B cell (primary cell): ENCODE results near the gene CDK11A. TPM values are rescaled to one million over a fixed set of nuclear protein-coding genes. Genes with fewer than 3 reads are reported as not detected.
"Not testable (repeated sequence)": the region's sequence is repeated elsewhere in the genome, so short reads cannot be mapped to it uniquely, and the experiment has no call there.

Source experiments
- ATAC-seq: fragments of 200-7000 bp; cut with Tn5 transposase; one replicate; pipeline ENCODE4 v1.10.0; 2021; ENCODE audit warnings: low read depth, mild to moderate bottlenecking, moderate number of reproducible peaks, moderate library complexity
- CTCF ChIA-PET: fragments of 350-600 bp; sonication (Branson Sonifier 250); formaldehyde crosslinking; loops from one replicate; lab custom pipeline; 2021; ENCODE audit warnings: antibody characterized with exemption, inconsistent platforms; lab: Charles Lee
- POLR2A ChIA-PET: fragments of 350-600 bp; sonication (Branson Sonifier 250); formaldehyde crosslinking; loops from one replicate; lab custom pipeline; 2021; ENCODE audit warnings: antibody characterized with exemption; lab: Charles Lee
- DNase-seq: peaks from one replicate; pipeline ENCODE4 v3.0.0; 2013
- H2AFZ ChIP-seq: 2 replicates; pipeline ENCODE4 v1.6.1; 2012; ENCODE audit warnings: mild to moderate bottlenecking, low read depth, low read length; ENCODE audit not compliant: insufficient read depth, poor library complexity, severe bottlenecking
- H3K27ac ChIP-seq, 2 donors: 1 replicate in 1 of 2; 2 replicates in 1 of 2; pipeline ENCODE4 v1.5.1; 2012 to 2013; ENCODE audit warnings: low read length in 2 of 2, mild to moderate bottlenecking in 2 of 2, moderate library complexity in 1 of 2
- H3K27me3 ChIP-seq, 4 experiments: fragments of 200-600 bp in 1 of 4; sonication (generic) in 1 of 4; replicated peaks in 1 of 4; 1 replicate in 2 of 4; 2 replicates in 2 of 4; pipeline versions ENCODE4 v1.6.1 to v1.7.0; 2013 to 2016; ENCODE audit warnings: low read length in 3 of 4, mild to moderate bottlenecking in 2 of 4, mixed read lengths in 1 of 4, moderate library complexity in 1 of 4; ENCODE audit not compliant: insufficient read depth in 4 of 4, control insufficient read depth in 3 of 4; ENCODE audit errors: control extremely low read depth in 1 of 4
- H3K36me3 ChIP-seq, 2 experiments: replicated peaks in 1 of 2; 1 replicate in 1 of 2; 2 replicates in 1 of 2; pipeline versions ENCODE4 v1.6.1 to v1.7.1; 2013; ENCODE audit warnings: low read length in 1 of 2; ENCODE audit not compliant: insufficient read depth in 2 of 2, control insufficient read depth in 1 of 2; ENCODE audit errors: control extremely low read depth in 1 of 2, extremely low read depth in 1 of 2
- H3K4me1 ChIP-seq, 2 donors: fragments of 200-600 bp in 1 of 2; sonication (generic) in 1 of 2; 1 replicate in 1 of 2; 2 replicates in 1 of 2; pipeline versions ENCODE4 v1.5.1 to v1.6.1; 2013 to 2017; ENCODE audit warnings: low read length in 2 of 2; ENCODE audit not compliant: control insufficient read depth in 2 of 2, insufficient read depth in 2 of 2
- H3K4me2 ChIP-seq: replicated peaks from 2 replicates; pipeline ENCODE3; 2012; ENCODE audit warnings: mild to moderate bottlenecking, low read depth, low read length; ENCODE audit not compliant: poor library complexity, severe bottlenecking
- H3K4me3 ChIP-seq, 5 experiments: fragments of 200-600 bp in 1 of 5; sonication (generic) in 1 of 5; 1 replicate in 3 of 5; 2 replicates in 2 of 5; pipeline versions ENCODE4 v1.5.1 to v1.7.0; 2011 to 2016; ENCODE audit warnings: low read length in 4 of 5, mild to moderate bottlenecking in 4 of 5, low read depth in 2 of 5, control low read depth in 1 of 5, moderate library complexity in 1 of 5; ENCODE audit not compliant: insufficient read depth in 1 of 5; ENCODE audit errors: control extremely low read depth in 1 of 5, extremely low read depth in 1 of 5
- H3K79me2 ChIP-seq: fragments of 200-600 bp; sonication (generic); one replicate; pipeline ENCODE4 v1.6.0; 2016; ENCODE audit warnings: low read length; ENCODE audit not compliant: control insufficient read depth, insufficient read depth
- H3K9ac ChIP-seq: fragments of 200-600 bp; sonication (generic); 2 replicates; pipeline ENCODE4 v1.6.1; 2017; ENCODE audit warnings: mild to moderate bottlenecking, low read length, moderate library complexity
- H3K9me3 ChIP-seq, 3 donors: one replicate each; pipeline versions ENCODE4 v1.6.1 to v1.7.1; 2013; ENCODE audit warnings: low read length in 2 of 3; ENCODE audit not compliant: control insufficient read depth in 2 of 3, insufficient read depth in 1 of 3; ENCODE audit errors: control extremely low read depth in 1 of 3
- H4K20me1 ChIP-seq: 2 replicates; pipeline ENCODE4 v1.6.0; 2012; ENCODE audit warnings: mild to moderate bottlenecking, low read length; ENCODE audit not compliant: insufficient read depth, control insufficient read depth, poor library complexity, severe bottlenecking
- H3K27ac Mint-ChIP-seq: one replicate; pipeline ENCODE4 v1.8.0; 2021; ENCODE audit warnings: mixed read lengths
- H3K27me3 Mint-ChIP-seq: one replicate; pipeline ENCODE4 v1.8.0; 2021; ENCODE audit warnings: mixed read lengths
- H3K4me1 Mint-ChIP-seq: one replicate; pipeline ENCODE4 v1.8.0; 2021; ENCODE audit warnings: mixed read lengths
- H3K4me3 Mint-ChIP-seq: one replicate; pipeline ENCODE4 v1.8.0; 2021; ENCODE audit warnings: mixed read lengths
- H3K9me3 Mint-ChIP-seq: one replicate; pipeline ENCODE4 v1.8.0; 2022; ENCODE audit warnings: mixed read lengths; ENCODE audit not compliant: insufficient read depth
- WGBS: methylation state at CpG from one replicate; pipeline ENCODE4 v1.1.5; 2013; ENCODE audit warnings: missing lambda C conversion rate; ENCODE audit not compliant: insufficient coverage; 5-methylcytosine and 5-hydroxymethylcytosine counted together
- intact Hi-C: fragments of 100-400 bp; cut with micrococcal nuclease; formaldehyde crosslinking; loops from one replicate; pipeline ENCODE4 v1.10.0; 2022
- polyA plus RNA-seq: library from polyadenylated mRNA; depleted of rRNA; stranded (reverse); fragments of >200 nt; gene quantifications from 2 replicates; pipeline ENCODE4 v1.2.3, GENCODE V29; 2012
- total RNA-seq, 2 donors: library from RNA; stranded (reverse); fragments of 120-200 nt in 1 of 2; gene quantifications; 1 replicate in 1 of 2; 2 replicates in 1 of 2; pipeline versions ENCODE4 v1.2.3 to v1.2.4, GENCODE V29; 2013 to 2022

CDK11A gene
- total and polyA plus RNA-seq, 2 donors (not counting 1 experiment from before 2014, with no cell fraction given) = 82.1 to 138 TPM

DNA sequence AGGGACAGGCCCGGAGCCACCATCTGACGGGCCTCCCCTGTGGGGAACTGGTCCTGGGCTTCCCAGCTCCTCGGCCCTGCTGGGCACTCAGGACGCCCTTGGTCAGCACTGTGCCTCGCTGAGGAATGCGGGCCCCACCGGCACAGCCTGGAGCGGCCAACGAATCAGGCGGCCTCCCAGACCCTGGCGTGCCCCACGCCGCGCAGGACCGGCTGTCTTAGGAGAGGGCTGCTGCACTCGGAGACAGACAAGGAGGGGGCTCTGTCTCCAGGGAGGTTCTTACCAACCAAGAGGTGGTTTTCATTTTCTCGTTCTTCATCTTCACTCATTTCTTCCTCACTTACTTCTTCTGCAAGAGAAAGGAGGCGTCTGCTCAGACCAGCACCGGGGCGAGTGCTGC is 16.3 kb downstream of the CDK11A start:
- H3K4me1 Mint-ChIP-seq, H3K4me3 ChIP-seq, POLR2A ChIA-PET, DNase-seq, H3K27me3 ChIP-seq, H3K4me2 ChIP-seq, intact Hi-C loops, H3K27ac ChIP-seq, H3K4me3 Mint-ChIP-seq, H3K27ac Mint-ChIP-seq, H3K9me3 Mint-ChIP-seq, ATAC-seq, H2AFZ ChIP-seq, H3K9ac ChIP-seq, CTCF ChIA-PET, H3K9me3 ChIP-seq, H3K27me3 Mint-ChIP-seq, H3K4me1 ChIP-seq, H3K79me2 ChIP-seq, H4K20me1 ChIP-seq: not testable (repeated sequence)
- H3K36me3 ChIP-seq = peaks cover 0 to 12% of the 10 kb centered on the region in 2 experiments
- no CpG with 5 or more reads among the region's 20 CpGs for WGBS

DNA sequence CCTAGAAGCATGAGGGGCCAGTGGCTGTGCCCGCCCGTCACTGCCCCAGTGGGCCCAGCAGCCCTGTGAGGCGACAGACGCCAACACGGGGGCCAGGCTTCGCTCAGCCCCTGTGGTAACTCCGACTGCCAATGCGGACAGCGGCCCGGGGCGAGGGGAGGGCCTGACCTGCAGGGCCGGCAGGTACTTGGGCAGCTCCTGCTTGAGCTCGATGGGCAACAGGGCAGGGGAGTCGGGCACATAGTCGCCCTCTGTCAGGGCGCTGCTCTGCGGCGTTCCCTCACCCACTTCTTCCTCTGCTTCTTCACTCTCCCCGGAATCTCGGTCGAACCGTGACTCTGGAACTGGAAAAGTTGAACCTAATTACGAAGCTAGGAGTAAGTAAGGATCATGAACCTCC is 16.9 kb downstream of the CDK11A start:
- H3K27me3 ChIP-seq, intact Hi-C loops, H3K4me1 Mint-ChIP-seq, H3K4me3 Mint-ChIP-seq, H3K27ac ChIP-seq, H4K20me1 ChIP-seq, H3K4me3 ChIP-seq, H3K27me3 Mint-ChIP-seq, H3K4me2 ChIP-seq, H3K27ac Mint-ChIP-seq, POLR2A ChIA-PET, H3K9me3 ChIP-seq, ATAC-seq, H3K4me1 ChIP-seq, H3K9me3 Mint-ChIP-seq, CTCF ChIA-PET, DNase-seq, H2AFZ ChIP-seq, H3K9ac ChIP-seq, H3K79me2 ChIP-seq: not testable (repeated sequence)
- peaks cover 0 to 12% of the 10 kb centered on the region in 2 experiments for H3K36me3 ChIP-seq
- no CpG with 5 or more reads among the region's 23 CpGs for WGBS

DNA sequence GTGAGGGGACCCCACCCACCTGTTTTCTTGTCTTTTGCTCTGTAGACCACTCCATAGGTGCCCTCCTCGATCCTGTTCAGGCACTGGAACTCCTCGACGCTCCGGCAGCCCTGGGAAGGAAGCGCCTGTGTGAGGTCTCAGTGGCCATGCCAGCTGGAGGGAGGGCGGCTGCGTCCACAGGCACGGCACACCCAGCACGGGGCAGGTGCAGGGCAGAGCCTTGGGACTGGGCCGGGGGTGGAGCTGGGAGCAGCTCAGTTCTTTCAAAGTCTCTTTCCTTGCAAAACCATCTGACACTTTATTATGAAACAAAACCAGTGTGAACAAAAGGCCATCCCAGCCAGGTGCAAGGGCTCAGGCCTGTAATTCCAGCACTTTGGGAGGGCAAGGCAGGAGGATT is 18.5 kb downstream of the CDK11A start:
- H4K20me1 ChIP-seq, CTCF ChIA-PET, H2AFZ ChIP-seq, H3K4me1 ChIP-seq, intact Hi-C loops, H3K9me3 ChIP-seq, H3K4me3 ChIP-seq, H3K27me3 Mint-ChIP-seq, POLR2A ChIA-PET, DNase-seq, H3K9me3 Mint-ChIP-seq, H3K4me1 Mint-ChIP-seq, H3K27ac Mint-ChIP-seq, H3K27me3 ChIP-seq, H3K4me2 ChIP-seq, H3K4me3 Mint-ChIP-seq, H3K9ac ChIP-seq, H3K27ac ChIP-seq, H3K79me2 ChIP-seq, ATAC-seq: not testable (repeated sequence)
- WGBS = no CpG with 5 or more reads among the region's 10 CpGs
- H3K36me3 ChIP-seq = peaks cover 0 to 12% of the 10 kb centered on the region in 2 experiments

DNA sequence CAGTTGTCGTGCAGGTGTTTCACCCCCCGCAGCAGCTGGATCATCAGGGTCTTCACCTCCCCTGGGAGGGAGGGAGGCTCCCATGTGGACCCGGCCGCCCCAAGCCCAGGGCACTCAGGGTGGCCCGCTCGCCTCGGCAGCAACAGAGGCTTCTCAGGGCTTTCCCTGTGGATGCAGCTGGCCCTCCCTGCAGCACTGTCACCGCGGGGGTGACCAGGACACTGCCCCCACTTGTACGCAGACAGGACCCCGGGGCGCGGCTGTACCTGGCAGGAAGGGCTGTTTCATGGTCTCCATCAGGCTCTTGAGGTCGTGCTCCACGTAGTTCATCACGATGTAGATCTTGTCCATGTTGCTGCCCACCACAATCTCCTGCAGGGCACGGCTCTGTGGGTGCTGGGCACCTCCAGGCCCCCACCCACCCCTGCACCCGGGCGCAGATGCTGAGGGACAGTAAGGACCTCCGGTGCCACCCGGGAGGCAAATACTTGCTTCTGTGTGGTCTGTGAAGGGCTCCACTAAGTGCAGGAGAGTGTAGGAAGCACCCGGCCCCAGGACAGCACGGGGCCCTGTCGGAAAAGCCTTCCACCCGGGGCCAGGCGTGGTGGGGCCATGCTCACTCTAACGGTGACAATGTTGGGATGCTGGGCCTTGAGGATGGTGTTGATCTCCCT is 19.7 kb downstream of the CDK11A start:
- H3K4me3 Mint-ChIP-seq, H3K4me3 ChIP-seq, CTCF ChIA-PET, H3K9me3 Mint-ChIP-seq, H3K9me3 ChIP-seq, H3K27me3 ChIP-seq, H3K27ac Mint-ChIP-seq, H4K20me1 ChIP-seq, H3K4me2 ChIP-seq, H3K79me2 ChIP-seq, DNase-seq, ATAC-seq, H3K27ac ChIP-seq, H2AFZ ChIP-seq, H3K27me3 Mint-ChIP-seq, H3K4me1 Mint-ChIP-seq, intact Hi-C loops, POLR2A ChIA-PET, H3K9ac ChIP-seq, H3K4me1 ChIP-seq: not testable (repeated sequence)
- H3K36me3 ChIP-seq = peaks cover 0 to 12% of the 10 kb centered on the region in 2 experiments
- 92% methylated on average over 18 of the region's 27 CpGs for WGBS
